GM19351 (cell line): Measurements from ENCODE around the gene PRKD2.
"Not testable (repeated sequence)": the region's sequence is repeated elsewhere in the genome, so short reads cannot be mapped to it uniquely, and the experiment has no call there.

Experiments used
- ATAC-seq: cut with Tn5 transposase; IDR thresholded peaks from one replicate; pipeline ENCODE4 v1.9.1; 2021; ENCODE audit warnings: mild to moderate bottlenecking, moderate library complexity; ENCODE audit not compliant: unreplicated experiment

Gene PRKD2

GRCh38 chr19:46712768-46713338, 4.1 kb downstream of the PRKD2 start:
- ATAC-seq: not testable (repeated sequence)

- ATAC-seq: no peak
Measured at GRCh38 chr19:46710687-46711086, 6.2 kb downstream of the PRKD2 start.

- ATAC-seq: no peak
Measured at GRCh38 chr19:46704379-46705076, 12.4 kb downstream of the PRKD2 start.

- no peak for ATAC-seq
Measured at GRCh38 chr19:46700704-46701103, 16.2 kb downstream of the PRKD2 start.

- ATAC-seq: no peak
Measured at GRCh38 chr19:46698395-46699321, 18.3 kb downstream of the PRKD2 start.

GRCh38 chr19:46697204-46697960, 19.5 kb downstream of the PRKD2 start:
- no peak for ATAC-seq

GRCh38 chr19:46696866-46697203, 20.1 kb downstream of the PRKD2 start:
- ATAC-seq: no peak

GRCh38 chr19:46696052-46696451, 20.9 kb downstream of the PRKD2 start:
- ATAC-seq: no peak

- ATAC-seq: no peak
Measured at GRCh38 chr19:46693760-46694159, 23.2 kb downstream of the PRKD2 start.

- ATAC-seq: no peak
Measured at GRCh38 chr19:46692918-46693722, 23.8 kb downstream of the PRKD2 start.

- ATAC-seq: no peak
Measured at GRCh38 chr19:46691948-46692347, 25.0 kb downstream of the PRKD2 start.

GRCh38 chr19:46691104-46691503, 25.8 kb downstream of the PRKD2 start:
- no peak for ATAC-seq

- no peak for ATAC-seq
Measured at GRCh38 chr19:46689358-46689757, 27.6 kb downstream of the PRKD2 start.

GRCh38 chr19:46687438-46688145, 29.3 kb downstream of the PRKD2 start:
- no peak for ATAC-seq

GRCh38 chr19:46685189-46685588, 31.7 kb downstream of the PRKD2 start:
- no peak for ATAC-seq

GRCh38 chr19:46678110-46678732, 38.7 kb downstream of the PRKD2 start:
- no peak for ATAC-seq

GRCh38 chr19:46674416-46675178, 42.3 kb downstream of the PRKD2 start:
- no peak for ATAC-seq

GRCh38 chr19:46670813-46671212, 46.1 kb downstream of the PRKD2 start:
- ATAC-seq: no peak
